NCI-H1694 treated with DMSO at 0.1 percent for 48 hours (cell line): ENCODE results near the gene EPS15.
"Not testable (repeated sequence)": the region's sequence is repeated elsewhere in the genome, so short reads cannot be mapped to it uniquely, and the experiment has no call there.

Experiments used
- DNase-seq: peaks from one replicate; lab custom pipeline; 2025; lab: John Stamatoyannopoulos, UW

EPS15 gene

GRCh38 chr1:51464828-51465227 lies 54.2 kb downstream of the EPS15 start:
- no peak for DNase-seq

- no peak for DNase-seq
These were observed 55.5 kb downstream of the EPS15 start for GRCh38 chr1:51463561-51463960.

DNA sequence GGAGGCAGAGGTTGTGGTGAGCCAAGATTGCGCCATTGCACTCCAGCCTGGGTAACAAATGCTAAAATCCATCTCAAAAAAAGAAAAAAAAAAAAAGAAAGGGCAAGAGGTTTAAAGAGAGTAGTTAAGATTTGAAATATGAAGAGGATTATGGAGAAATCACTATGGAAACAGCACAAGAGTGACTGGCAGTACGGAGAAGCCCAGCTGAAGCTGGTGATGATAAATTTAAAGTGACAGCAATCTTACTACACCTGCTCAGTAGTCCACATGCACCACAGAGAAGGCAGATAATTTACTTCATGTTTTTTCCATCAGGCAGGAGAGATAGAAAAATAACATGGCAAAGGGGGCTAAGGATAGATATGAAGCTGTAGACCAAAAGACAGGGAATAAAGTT lies 56.8 kb downstream of the EPS15 start:
- not testable (repeated sequence) for DNase-seq

DNA sequence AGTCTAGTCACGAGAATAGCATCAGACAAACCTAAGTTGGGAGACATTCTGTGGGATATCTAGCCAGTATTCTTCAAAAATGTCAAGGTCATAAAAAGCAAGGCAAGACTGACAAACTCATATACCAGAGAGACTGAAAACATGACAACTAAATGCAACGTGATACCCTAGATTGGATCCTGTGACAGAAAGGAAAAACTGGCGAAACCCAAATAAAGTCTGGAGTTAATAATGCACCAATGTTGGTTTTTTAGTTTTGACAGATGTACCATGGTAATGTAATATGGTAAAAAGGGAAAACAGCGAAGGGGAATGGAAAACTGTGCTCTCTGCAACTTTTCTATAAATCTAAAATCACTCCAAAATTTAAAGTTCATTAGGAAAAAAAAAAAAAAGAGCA lies 64.5 kb downstream of the EPS15 start:
- DNase-seq: no peak

DNA sequence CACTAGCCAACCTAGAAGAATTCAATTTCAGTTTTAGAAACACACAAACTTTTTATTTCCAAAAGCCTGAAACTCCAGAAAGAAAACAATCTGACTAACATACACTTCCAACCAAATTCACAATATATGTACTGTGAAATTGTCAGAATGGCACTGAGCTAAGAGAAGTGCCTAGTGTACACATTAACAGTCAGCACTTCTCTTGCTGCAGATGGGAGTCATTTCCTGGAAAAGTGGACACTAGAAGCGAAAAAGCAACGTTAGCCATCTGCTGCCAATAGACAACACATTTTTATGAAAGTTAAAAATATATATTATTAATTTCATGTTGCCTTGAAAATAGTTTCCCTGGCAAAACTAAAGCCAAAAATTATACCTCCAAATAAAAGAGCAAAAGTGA lies 66.1 kb downstream of the EPS15 start:
- DNase-seq: no peak

- not testable (repeated sequence) for DNase-seq
These were observed 70.1 kb downstream of the EPS15 start for GRCh38 chr1:51448844-51449454.

DNA sequence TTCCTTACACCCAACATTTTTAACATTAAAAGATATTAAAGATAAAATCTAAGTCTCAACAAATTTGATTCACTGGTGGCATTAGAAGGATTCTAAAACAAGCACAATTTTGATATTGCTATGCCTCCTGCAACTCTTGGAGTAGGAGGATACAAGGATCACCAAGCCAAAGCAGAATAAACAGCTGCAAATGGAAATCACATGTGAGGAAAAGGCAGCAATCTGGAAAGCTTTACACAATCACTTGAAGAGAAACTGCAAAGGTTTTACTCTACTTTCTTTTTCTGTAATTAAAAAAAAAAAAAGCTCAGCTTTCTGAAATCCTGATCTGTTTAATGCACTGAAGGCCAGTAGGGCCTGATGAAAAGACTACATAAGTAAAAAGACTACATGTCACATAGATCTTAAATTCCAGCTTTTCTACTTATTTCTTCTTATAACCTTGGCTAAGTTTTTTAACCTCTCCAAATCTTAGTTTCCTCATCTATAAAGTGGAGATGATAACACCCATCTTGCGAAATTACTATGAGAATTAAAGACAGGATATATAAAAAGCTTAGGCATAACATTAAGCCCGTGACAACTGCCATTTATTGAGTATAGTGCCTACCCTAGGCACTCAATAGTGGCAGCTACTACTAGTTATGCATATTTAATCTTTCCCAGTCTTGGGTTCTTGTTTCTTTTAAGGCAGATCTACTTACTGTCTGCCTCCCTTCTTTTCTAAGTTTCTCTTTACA lies 73.5 kb downstream of the EPS15 start:
- DNase-seq: no peak

DNA sequence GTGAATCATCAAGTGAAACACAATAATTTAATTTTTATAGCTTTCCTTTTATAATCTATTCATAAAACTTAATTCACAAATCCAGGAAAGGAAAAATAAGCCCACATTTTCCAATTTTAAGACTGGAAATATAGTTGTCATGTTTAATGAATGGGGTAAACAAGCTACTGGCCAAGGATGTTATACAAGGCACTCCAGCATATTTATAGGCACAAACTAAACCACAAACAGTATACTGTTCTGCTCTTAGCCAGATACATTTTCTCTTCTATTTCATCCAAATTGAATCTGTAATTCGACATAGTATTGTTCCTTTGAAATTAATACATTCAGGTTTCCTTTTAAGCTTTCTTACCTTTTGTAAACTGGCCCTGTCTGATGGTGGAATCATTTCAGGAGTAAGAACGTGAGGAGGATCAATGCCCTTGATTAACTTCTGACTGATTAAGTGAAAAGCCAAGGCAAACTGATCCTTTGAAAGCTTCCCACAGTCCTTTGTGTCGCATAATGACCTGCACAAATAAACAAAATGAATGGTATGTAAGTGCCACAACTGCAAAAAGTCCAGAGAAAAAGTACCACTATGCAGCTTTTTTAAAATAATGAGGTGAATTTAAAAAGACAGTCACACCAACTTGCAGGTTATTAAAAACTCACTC lies 74.4 kb downstream of the EPS15 start:
- no peak for DNase-seq

- no peak for DNase-seq
These were observed 75.0 kb downstream of the EPS15 start for GRCh38 chr1:51444096-51444495.

GRCh38 chr1:51443555-51443954 lies 75.5 kb downstream of the EPS15 start:
- no peak for DNase-seq

DNA sequence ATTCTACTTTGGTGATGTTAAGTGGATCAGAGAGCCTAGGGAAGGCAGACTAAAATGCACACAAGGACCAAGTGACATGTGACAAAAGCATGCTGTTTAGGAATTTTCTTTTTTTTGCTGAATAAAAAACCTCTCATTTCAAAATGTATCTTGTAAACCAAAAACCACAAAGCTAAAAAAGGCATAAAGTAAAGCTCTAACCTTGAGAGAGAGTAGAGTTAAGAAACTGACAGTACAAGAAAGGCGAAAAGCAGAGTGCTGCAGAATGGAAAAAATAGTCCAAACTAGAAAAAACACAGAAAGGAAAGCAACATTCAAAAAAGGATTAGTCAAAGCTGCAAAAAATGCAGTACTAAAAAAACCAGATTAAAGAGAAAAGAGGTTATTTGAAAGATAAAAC lies 76.5 kb downstream of the EPS15 start:
- DNase-seq: no peak

DNA sequence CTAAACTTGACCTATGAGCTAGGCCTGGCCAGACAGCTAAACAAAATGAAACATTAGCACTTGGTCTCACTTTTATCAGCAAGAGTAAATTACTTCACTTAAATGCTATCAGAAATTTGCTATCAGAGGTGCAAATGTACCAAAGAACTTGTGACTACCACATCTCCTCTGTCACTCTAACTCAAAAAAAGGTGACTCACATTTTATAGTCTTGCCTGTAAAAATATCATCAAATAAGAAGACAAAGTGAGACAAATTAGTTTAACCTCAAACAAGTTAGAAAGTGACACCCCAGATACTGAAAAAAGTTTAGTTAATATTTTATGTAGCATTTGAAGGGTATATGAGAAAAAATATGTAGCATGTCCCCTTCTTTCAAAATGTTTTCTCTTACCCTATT lies 76.9 kb downstream of the EPS15 start:
- no peak for DNase-seq

- DNase-seq: no peak
These were observed 79.2 kb downstream of the EPS15 start for GRCh38 chr1:51439895-51440294.

DNA sequence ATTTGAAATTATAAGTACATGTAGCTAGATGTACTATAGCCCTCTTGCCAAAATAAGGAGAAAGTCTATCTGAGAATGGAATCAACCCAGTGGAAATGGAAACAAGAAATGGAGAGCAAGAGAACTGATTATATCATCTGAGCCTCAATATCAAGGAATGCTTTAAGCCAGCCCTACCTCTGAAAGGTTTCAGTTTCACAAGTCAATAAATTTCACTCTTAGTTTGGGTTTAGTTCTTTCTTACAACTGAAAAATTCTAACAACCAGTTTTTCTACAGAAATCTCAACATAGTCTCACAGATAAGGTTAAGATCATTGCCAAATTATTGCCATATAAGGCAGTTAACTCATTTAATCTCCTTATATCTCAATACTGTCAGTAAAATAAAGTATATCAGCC lies 80.0 kb downstream of the EPS15 start:
- no peak for DNase-seq

- not testable (repeated sequence) for DNase-seq
These were observed 81.7 kb downstream of the EPS15 start for GRCh38 chr1:51437391-51437790.

DNA sequence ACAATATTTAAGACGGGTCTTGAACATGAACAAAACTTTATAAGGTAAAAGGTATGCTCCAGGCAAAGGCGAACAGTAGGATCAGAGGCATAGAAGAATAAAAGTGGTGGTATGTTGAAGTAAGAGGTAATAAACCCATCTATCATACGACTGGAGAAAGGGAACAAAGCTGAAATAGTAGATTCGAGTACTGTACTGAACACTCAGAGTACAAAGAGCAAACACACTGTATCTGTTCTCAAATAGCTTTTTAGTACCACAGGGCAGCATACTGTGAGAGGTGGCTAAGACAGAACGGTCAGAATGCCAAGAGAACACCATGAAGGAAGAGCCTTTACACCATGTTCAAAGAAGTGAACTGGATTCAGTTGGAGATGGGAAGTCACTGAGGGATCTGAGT lies 83.2 kb downstream of the EPS15 start:
- no peak for DNase-seq

- no peak for DNase-seq
These were observed 85.0 kb downstream of the EPS15 start for GRCh38 chr1:51433972-51434510.

DNA sequence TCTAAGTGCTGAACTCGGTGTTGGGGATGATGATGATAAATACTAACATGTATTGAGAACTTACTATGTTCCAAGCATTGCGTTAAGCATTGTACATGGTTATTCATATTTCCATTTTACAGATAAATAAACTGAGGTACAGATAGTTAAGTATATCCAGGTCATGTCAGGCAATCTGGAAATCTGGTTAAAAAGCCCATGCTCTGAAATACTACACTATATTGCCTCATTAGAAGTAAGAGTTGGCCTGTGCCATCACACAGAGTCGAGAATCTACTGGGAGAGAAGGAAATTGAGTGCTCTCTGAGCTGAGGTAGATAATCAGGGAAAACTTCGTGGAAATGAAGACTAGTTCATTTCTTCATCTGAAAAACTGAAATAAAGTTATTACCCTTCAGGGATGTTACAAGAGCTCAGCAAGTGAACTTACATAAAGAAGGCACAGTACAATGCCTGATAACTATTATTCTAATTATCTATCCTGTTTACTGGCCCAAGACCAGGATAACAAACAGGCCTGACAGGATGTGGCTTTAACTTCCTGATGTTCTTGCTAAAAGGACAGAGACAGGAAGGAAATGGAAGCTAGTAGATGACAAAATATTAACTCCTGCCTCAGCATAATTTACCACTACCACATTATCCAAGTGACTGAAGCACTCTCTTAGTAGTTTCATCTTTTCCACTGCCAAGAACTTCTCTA lies 85.6 kb downstream of the EPS15 start:
- no peak for DNase-seq

DNA sequence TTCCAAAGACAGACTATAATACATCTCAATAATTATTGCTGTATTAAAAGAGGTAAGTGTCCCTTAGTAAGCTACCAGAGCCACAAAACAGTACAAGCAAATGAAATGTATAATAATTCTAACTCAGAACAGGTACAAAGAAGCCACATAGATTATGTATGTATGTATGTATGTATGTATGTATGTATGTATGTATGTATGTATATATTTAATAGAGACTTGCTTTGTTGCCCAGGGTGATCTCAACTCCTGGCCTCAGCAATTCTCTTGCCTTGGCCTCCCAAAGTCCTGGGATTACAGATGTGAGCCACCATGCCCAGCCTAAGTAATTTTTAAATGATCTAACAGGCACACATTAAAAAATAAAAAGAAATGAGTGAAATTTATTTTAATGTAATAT lies 86.9 kb downstream of the EPS15 start:
- no peak for DNase-seq

DNA sequence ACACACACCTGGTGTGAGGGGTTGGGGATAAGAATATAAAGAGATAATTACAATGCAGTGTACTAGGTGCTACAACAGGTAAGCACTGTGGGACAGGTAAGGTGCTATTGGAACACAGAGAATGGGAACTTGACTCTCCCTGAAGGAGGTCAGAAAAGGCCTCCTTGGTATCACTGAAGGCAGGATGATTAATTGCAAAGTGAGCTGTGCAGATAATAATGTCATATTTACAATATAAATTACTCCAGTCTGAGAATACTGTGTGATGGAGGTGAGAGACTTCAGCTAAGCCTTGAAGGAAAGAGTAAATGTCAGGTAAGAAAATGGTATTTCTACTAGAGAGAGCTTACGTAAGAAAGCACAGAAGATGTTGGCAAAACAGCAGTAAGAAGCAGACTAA lies 91.6 kb downstream of the EPS15 start:
- no peak for DNase-seq

- DNase-seq: no peak
These were observed 93.1 kb downstream of the EPS15 start for GRCh38 chr1:51425955-51426354.

- DNase-seq: no peak
These were observed 93.8 kb downstream of the EPS15 start for GRCh38 chr1:51425273-51425672.
